Adrenal gland (tissue), 12 donors: ENCODE data around the gene CUL1. TPM values are rescaled to one million over a fixed set of nuclear protein-coding genes. Genes with fewer than 3 reads are reported as not detected.

Source experiments
- DNase-seq, 7 donors: peaks; one replicate each; pipeline ENCODE4 v3.0.0-alpha.2; 2019 to 2020
- H3K27ac ChIP-seq, 5 donors: fragments of 200-600 bp; sonication (generic) in 4 of 5; 1 replicate in 3 of 5; 2 replicates in 2 of 5; pipeline versions ENCODE4 v1.5.1 to v1.8.0; 2016 to 2020; ENCODE audit warnings: mild to moderate bottlenecking in 1 of 5
- H3K27me3 ChIP-seq: fragments of 200-600 bp; 2 replicates; pipeline ENCODE4 v1.8.0; 2021
- H3K36me3 ChIP-seq, 2 donors: fragments of 200-600 bp; replicated peaks in 1 of 2; 1 replicate in 1 of 2; 2 replicates in 1 of 2; pipeline versions ENCODE4 v1.5.1 to v1.8.0; 2018 to 2022
- H3K4me1 ChIP-seq, 2 donors: fragments of 200-600 bp; replicated peaks in 1 of 2; 1 replicate in 1 of 2; 2 replicates in 1 of 2; pipeline versions ENCODE4 v1.5.1 to v1.8.0; 2018 to 2021
- H3K4me3 ChIP-seq, 4 donors: fragments of 200-600 bp; sonication (generic) in 3 of 4; one replicate each; pipeline ENCODE4 v1.5.1; 2016 to 2018
- H3K9me3 ChIP-seq, 3 donors: fragments of 200-600 bp; sonication (generic) in 1 of 3; replicated peaks in 1 of 3; 1 replicate in 2 of 3; 2 replicates in 1 of 3; pipeline versions ENCODE4 v1.5.1 to v1.8.0; 2016 to 2021
- CTCF ChIP-seq, 6 experiments: fragments of 450-650 bp in 4 of 6; fragments of 200-600 bp in 2 of 6; sonication (generic) in 1 of 6; IDR thresholded peaks; 1 replicate in 5 of 6; 2 replicates in 1 of 6; pipeline versions ENCODE4 v1.5.1 to v1.8.0; 2016 to 2021; ENCODE audit warnings: antibody characterized with exemption in 6 of 6, mild to moderate bottlenecking in 2 of 6, moderate library complexity in 1 of 6
- POLR2A ChIP-seq, 2 donors: fragments of 450-650 bp; IDR thresholded peaks; one replicate each; pipeline ENCODE4 v1.6.1; 2017; ENCODE audit warnings: antibody characterized with exemption in 2 of 2, mild to moderate bottlenecking in 2 of 2, moderate library complexity in 1 of 2
- WGBS, 4 donors: extraction: QIAGEN DNeasy Blood & Tissue Kit in 2 of 4; methylation state at CpG; one replicate each; pipeline versions ENCODE4 v1.1.5 to v1.1.7; 2013 to 2017; 5-methylcytosine and 5-hydroxymethylcytosine counted together
- intact Hi-C, 2 donors: fragments of 100-400 bp; cut with DNase I; formaldehyde crosslinking; loops; one replicate each; pipeline versions ENCODE4 v1.14.1 to v1.15.0; 2022 to 2023
- polyA plus RNA-seq, 3 donors: library from polyadenylated mRNA; stranded (reverse); fragments of 200-250 nt in 2 of 3; fragments of 350-450 nt in 1 of 3; fragmentation: Illumina TruSeq in 1 of 3; extraction: RNeasy Lipid Tissue Mini Kit (QIAGEN cat#74804) in 1 of 3; gene quantifications; one replicate each; pipeline ENCODE4 v1.2.3, GENCODE V29; 2013 to 2014
- total RNA-seq, 9 donors: library from RNA; depleted of rRNA in 4 of 9; stranded (reverse); fragments of >200 nt in 4 of 9; fragments of 120-200 nt in 1 of 9; fragmentation: NEBNext Ultra II Directional in 1 of 9; extraction: Animal tissue kit (Norgen Biotek cat#: 25700) in 1 of 9; gene quantifications; one replicate each; pipeline versions ENCODE4 v1.1.0 to v1.2.4, GENCODE V29; 2013 to 2023
- donor health status: healthy with polysubstance abuse.
- donor health status: Bipolar disorder and iron deficiency.
- donor health status: DM: yes; HTN: yes; CAD: no.
- donor health status: DM: no; HTN: no; CAD: no.
- donor health status: DM: no; HTN: no; CAD: no.
- donor health status: DM: yes; HTN: yes; CAD: no.

CUL1 gene
- total and polyA plus RNA-seq, 12 donors = 20.8 to 106 (median 38.2) TPM

- 71 to 89% (median 78%) methylated on average over 2 of the region's 2 CpGs for WGBS, 4 donors
Observed at GRCh38 chr7:148714498-148714897, 15.8 kb downstream of the CUL1 start.

GRCh38 chr7:148715027-148715426, 16.3 kb downstream of the CUL1 start:
- peaks cover 0 to 22% of the 10 kb centered on the region in 2 donors for H3K4me1 ChIP-seq
- H3K9me3 ChIP-seq = no peaks in the 10 kb centered on the region
- WGBS, 4 donors = 72 to 79% (median 74%) methylated on average over 6 of the region's 6 CpGs
- no peak overlapping the region for H3K27ac ChIP-seq
- H3K4me3 ChIP-seq = no peak overlapping the region
- no peak for TF ChIP-seq POLR2A (IDR thresholded peaks at IDR 0.05)
- TF ChIP-seq CTCF (IDR thresholded peaks at IDR 0.05) = no peak
- no peaks in the 10 kb centered on the region for H3K36me3 ChIP-seq
- H3K27me3 ChIP-seq = no peaks in the 10 kb centered on the region
- intact Hi-C loops = no loop called here
- no peak for DNase-seq

More at GRCh38 chr7:148714498-148714897, 15.8 kb downstream of the CUL1 start:
- intact Hi-C loops = no loop called here
- Histone ChIP-seq H3K4me1 (peaks cover 0 to 22% of the 10 kb centered on the region in 2 donors), H3K4me3 (no peak overlapping the region), H3K36me3 (no peaks in the 10 kb centered on the region), H3K9me3 (no peaks in the 10 kb centered on the region), H3K27me3 (no peaks in the 10 kb centered on the region), H3K27ac (no peak overlapping the region)
- no peak for TF ChIP-seq POLR2A (IDR thresholded peaks at IDR 0.05)
- no peak for TF ChIP-seq CTCF (IDR thresholded peaks at IDR 0.05)
- no peak for DNase-seq

GRCh38 chr7:148717266-148717793, 18.6 kb downstream of the CUL1 start:
- no peak overlapping the region for H3K4me3 ChIP-seq
- no peaks in the 10 kb centered on the region for H3K9me3 ChIP-seq
- intact Hi-C loops = no loop called here
- peaks cover 4 to 30% of the 10 kb centered on the region in 2 donors for H3K4me1 ChIP-seq
- WGBS, 4 donors = 94 to 97% (median 96%) methylated on average over 12 of the region's 12 CpGs
- DNase-seq = no peak
- no peak for TF ChIP-seq POLR2A (IDR thresholded peaks at IDR 0.05)
- TF ChIP-seq CTCF (IDR thresholded peaks at IDR 0.05) = no peak
- H3K27me3 ChIP-seq = no peaks in the 10 kb centered on the region
- no peaks in the 10 kb centered on the region for H3K36me3 ChIP-seq
- no peak overlapping the region for H3K27ac ChIP-seq

- Histone ChIP-seq H3K27ac (no peak overlapping the region), H3K4me3 (no peak overlapping the region), H3K27me3 (no peaks in the 10 kb centered on the region), H3K9me3 (no peaks in the 10 kb centered on the region), H3K36me3 (no peaks in the 10 kb centered on the region), H3K4me1 (peaks cover 13 to 30% of the 10 kb centered on the region in 2 donors)
- intact Hi-C loops = no loop called here
- DNase-seq = no peak
- 91 to 94% (median 93%) methylated on average over 3 of the region's 3 CpGs for WGBS, 4 donors
- TF ChIP-seq CTCF (IDR thresholded peaks at IDR 0.05) = no peak
- no peak for TF ChIP-seq POLR2A (IDR thresholded peaks at IDR 0.05)
Observed at GRCh38 chr7:148718431-148718830, 19.7 kb downstream of the CUL1 start.
